Coronary artery (tissue), 2 donors: ENCODE measurements around the gene TMEM129.

Experiments used
- DNase-seq: peaks from one replicate; pipeline ENCODE4 v3.0.0-alpha.2; 2017; ENCODE audit warnings: low spot score
- H3K27ac ChIP-seq, 2 donors: fragments of 200-600 bp; sonication (generic); one replicate each; pipeline ENCODE4 v1.5.1; 2016 to 2019
- H3K4me3 ChIP-seq: fragments of 200-600 bp; sonication (generic); 2 replicates; pipeline ENCODE4 v1.5.1; 2016; ENCODE audit warnings: mild to moderate bottlenecking, moderate library complexity
- TF ChIP-seq, protein P1 (sequence below): fragments of 200-600 bp; sonication (generic); IDR thresholded peaks from one replicate; pipeline ENCODE4 v1.5.1; 2019; ENCODE audit warnings: antibody characterized with exemption

TMEM129 gene

GRCh38 chr4:1721003-1721665 lies at the start of gene TMEM129, which contains the start of gene TACC3:
Gene TMEM129, minus strand, starts transcription at chr4:1721323. Its CDS starts 486 bp downstream, at chr4:1720837.
Gene TACC3, plus strand, starts transcription at chr4:1721521. Its CDS starts 1,901 bp downstream, at chr4:1723422.
- Histone ChIP-seq H3K4me3 (peak within 1 kb of the TSS; percentile 92), H3K27ac (peak within 1 kb of the TSS; percentile 62 to 97)
- TF ChIP-seq, protein P1, sequence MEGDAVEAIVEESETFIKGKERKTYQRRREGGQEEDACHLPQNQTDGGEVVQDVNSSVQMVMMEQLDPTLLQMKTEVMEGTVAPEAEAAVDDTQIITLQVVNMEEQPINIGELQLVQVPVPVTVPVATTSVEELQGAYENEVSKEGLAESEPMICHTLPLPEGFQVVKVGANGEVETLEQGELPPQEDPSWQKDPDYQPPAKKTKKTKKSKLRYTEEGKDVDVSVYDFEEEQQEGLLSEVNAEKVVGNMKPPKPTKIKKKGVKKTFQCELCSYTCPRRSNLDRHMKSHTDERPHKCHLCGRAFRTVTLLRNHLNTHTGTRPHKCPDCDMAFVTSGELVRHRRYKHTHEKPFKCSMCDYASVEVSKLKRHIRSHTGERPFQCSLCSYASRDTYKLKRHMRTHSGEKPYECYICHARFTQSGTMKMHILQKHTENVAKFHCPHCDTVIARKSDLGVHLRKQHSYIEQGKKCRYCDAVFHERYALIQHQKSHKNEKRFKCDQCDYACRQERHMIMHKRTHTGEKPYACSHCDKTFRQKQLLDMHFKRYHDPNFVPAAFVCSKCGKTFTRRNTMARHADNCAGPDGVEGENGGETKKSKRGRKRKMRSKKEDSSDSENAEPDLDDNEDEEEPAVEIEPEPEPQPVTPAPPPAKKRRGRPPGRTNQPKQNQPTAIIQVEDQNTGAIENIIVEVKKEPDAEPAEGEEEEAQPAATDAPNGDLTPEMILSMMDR = no peak
- DNase-seq = peak; percentile 97

GRCh38 chr4:1770791-1771231 lies 49.7 kb upstream of the TMEM129 start:
- H3K4me3 ChIP-seq = no peak overlapping the region
- TF ChIP-seq, protein P1 = no peak
- DNase-seq = no peak
- H3K27ac ChIP-seq = no peak overlapping the region

- Histone ChIP-seq H3K4me3 (no peak overlapping the region), H3K27ac (no peak overlapping the region)
- TF ChIP-seq, protein P1 = no peak
- no peak for DNase-seq
These were observed 49.1 kb upstream of the TMEM129 start for GRCh38 chr4:1770245-1770644.

- Histone ChIP-seq H3K4me3 (no peak overlapping the region), H3K27ac (no peak overlapping the region)
- no peak for DNase-seq
- TF ChIP-seq, protein P1 = no peak
These were observed 48.6 kb upstream of the TMEM129 start for GRCh38 chr4:1769692-1770091.

DNA sequence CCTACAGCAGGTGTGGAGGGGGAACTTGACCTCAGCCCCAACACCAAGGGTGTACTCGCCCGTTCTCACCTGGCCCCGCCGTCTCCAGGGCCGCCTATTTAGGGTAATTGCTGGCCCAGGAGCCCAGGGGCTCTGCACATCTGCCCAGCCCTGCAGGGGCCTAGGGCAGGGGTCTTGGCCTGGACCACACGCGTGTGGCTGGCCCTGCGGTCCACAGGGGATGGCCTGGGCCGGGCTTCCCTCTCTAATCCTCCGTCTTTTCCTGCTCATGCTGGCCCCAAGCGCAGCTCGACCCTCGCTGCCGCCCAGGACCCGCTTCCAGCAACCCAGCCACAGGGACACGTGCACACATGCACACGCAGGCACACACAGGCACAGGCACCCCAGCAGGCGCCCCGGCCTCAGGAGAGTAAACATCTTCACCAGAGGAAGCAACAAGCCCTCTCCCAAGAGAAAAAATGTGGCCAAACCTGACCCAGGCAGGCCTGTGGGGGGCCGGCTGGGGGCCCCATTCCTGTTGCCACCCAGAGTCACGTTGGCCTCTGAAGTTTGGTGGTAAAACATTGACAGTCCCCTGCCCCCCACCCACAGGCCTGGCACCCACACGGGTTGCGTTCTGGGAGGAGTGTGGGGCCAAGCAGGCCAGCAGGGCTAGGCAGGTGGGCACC lies 47.4 kb upstream of the TMEM129 start:
- H3K4me3 ChIP-seq = no peak overlapping the region
- H3K27ac ChIP-seq = no peak overlapping the region
- DNase-seq = no peak
- TF ChIP-seq, protein P1 = no peak

DNA sequence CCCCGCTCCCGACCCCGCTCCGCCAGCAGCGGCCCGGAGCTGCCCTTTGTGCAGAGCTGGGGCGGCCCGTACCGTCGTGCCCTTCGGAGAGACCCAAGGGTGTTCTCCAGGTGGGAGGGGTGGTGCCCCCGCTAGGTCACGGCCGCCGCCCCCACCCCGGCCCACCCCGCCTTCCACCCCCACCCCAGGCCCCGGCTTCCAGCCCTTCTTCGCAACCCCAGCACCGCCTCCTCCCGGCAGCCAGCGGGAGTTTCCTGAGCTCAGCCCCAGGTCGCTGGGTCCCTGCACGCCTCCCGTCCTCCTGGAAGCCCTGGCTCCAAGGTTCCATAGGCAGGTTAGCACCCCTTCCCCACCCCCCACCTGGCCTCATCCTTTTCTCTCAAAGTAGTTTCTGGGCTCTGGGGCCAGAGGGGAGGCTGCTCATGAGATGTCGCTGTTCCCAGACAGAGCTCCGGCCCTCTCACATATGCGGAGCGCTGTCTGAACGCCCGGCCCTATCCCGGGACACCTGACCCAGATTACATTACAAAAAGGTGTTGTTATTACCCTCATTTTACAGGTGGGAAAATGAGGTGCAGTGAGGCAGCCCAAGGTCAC lies 46.7 kb upstream of the TMEM129 start:
- peak overlapping the region; percentile 74 for H3K4me3 ChIP-seq
- TF ChIP-seq, protein P1 = no peak
- no peak for DNase-seq
- no peak overlapping the region for H3K27ac ChIP-seq
